ENCODE measurements around the gene MX1. TPM values are rescaled to one million over a fixed set of nuclear protein-coding genes. Genes with fewer than 3 reads are reported as not detected.

MX1 gene
- polyA plus RNA-seq, 2 of the 4 experiments (the other 2 are of a cell fraction): 0.58 to 0.96 TPM

DNA sequence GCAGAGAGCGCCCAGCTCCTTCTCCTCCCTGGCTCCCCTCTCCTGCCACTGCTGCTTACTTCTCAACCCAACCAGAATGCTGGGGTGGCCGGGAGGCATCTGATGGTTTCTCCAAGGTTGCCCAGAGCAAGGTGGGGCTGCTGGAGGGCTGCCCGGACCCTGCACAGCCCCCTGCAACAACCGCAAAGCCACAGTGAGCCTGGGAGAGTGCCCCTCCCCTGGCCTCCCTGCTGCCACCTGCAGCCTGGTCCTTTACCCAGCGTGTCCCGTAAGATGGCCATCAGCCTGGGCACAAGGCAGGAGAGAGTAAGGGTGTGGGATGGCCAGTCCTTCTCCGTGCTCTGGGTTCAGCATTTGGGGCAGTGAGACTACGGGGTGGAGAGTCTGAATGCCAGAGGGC is 47.2 kb upstream of the MX1 start:
- Histone ChIP-seq H3K4me3 (no peak overlapping the region), H3K4me2 (no peak overlapping the region), H3K9me3 (no peaks in the 10 kb centered on the region), H3K27ac (no peak overlapping the region), H3K4me1 (no peaks in the 10 kb centered on the region)
- ChIA-PET POLR2A (no interaction called here), CTCF (interaction anchor here (1.5 kb wide), 1 partner anchor 96 kb away, joined by 6 read pairs; no protein-coding TSS in a partner anchor)
- no peak for DNase-seq (ENCODE audit: low read depth in 1 of 2, low spot score in 1 of 2)
- TF ChIP-seq TFCP2L1 (CRISPR knock-in tag; IDR thresholded peaks at IDR 0.05): no peak
- TF ChIP-seq, protein P1, sequence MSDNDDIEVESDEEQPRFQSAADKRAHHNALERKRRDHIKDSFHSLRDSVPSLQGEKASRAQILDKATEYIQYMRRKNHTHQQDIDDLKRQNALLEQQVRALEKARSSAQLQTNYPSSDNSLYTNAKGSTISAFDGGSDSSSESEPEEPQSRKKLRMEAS (IDR thresholded peaks at IDR 0.05): no peak
- TF ChIP-seq EP300 (IDR thresholded peaks at IDR 0.05): no peak
- no peak for TF ChIP-seq MAFK (IDR thresholded peaks at IDR 0.05; ENCODE audit: partially characterized antibody)
- no peak for TF ChIP-seq FOSL2 (IDR thresholded peaks at IDR 0.05)
- TF ChIP-seq FOSL2 (CRISPR knock-in tag; IDR thresholded peaks at IDR 0.05): no peak
- no peak for TF ChIP-seq POLR2AphosphoS2 (conservative IDR thresholded peaks at IDR 0.05; ENCODE audit: low read length)
- ATAC-seq: peak in 1 of 2 experiments; percentile 51; a peak in 2 of 6 replicates
- no peak for FAIRE-seq
- 33% methylated on average over 3 of the region's 8 CpGs for WGBS (ENCODE audit: missing lambda C conversion rate)

DNA sequence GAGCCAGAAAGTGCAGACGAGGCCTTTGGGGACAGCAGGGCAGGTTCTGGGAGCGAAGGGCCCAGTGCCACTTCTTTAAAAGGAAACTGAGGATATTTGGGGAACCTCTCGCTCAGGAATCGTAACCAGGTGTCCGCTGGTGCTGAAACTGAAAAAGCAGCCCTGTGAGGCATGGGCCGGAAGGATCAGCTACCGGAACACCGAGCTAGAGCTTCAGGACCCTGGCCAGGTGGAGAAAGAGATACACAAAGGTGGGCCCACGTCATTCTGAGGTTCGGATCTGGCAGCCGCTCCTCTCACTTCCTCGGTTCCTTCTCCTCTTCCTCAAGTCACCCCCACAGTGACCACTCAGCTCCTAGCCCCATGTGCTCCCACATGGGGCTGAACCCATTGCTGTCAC is 46.1 kb upstream of the MX1 start:
- WGBS (ENCODE audit: missing lambda C conversion rate): 61% methylated on average over 9 of the region's 12 CpGs
- H3K4me1 ChIP-seq: no peaks in the 10 kb centered on the region
- H3K9me3 ChIP-seq: no peaks in the 10 kb centered on the region
- DNase-seq (ENCODE audit: low read depth in 1 of 2, low spot score in 1 of 2) (no peak), ATAC-seq (no peak), FAIRE-seq (no peak)
- H3K4me2 ChIP-seq: no peak overlapping the region
- CTCF ChIA-PET: no interaction called here
- POLR2A ChIA-PET: no interaction called here
- H3K4me3 ChIP-seq: no peak overlapping the region
- no peak overlapping the region for H3K27ac ChIP-seq
- TF ChIP-seq, protein P2, sequence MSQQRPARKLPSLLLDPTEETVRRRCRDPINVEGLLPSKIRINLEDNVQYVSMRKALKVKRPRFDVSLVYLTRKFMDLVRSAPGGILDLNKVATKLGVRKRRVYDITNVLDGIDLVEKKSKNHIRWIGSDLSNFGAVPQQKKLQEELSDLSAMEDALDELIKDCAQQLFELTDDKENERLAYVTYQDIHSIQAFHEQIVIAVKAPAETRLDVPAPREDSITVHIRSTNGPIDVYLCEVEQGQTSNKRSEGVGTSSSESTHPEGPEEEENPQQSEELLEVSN (IDR thresholded peaks at IDR 0.05; ENCODE audit: borderline replicate concordance, low read depth): no peak
- TF ChIP-seq BHLHE40 (IDR thresholded peaks at IDR 0.05; ENCODE audit: low read depth, low read length): no peak
- no peak for TF ChIP-seq ZFP36 (IDR thresholded peaks at IDR 0.05; ENCODE audit: borderline replicate concordance, partially characterized antibody)
- TF ChIP-seq POLR2AphosphoS2 (conservative IDR thresholded peaks at IDR 0.05; ENCODE audit: low read length): no peak
- TF ChIP-seq, protein P3, sequence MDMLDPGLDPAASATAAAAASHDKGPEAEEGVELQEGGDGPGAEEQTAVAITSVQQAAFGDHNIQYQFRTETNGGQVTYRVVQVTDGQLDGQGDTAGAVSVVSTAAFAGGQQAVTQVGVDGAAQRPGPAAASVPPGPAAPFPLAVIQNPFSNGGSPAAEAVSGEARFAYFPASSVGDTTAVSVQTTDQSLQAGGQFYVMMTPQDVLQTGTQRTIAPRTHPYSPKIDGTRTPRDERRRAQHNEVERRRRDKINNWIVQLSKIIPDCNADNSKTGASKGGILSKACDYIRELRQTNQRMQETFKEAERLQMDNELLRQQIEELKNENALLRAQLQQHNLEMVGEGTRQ (IDR thresholded peaks at IDR 0.05): no peak
- TF ChIP-seq HOXB13 (CRISPR knock-in tag; IDR thresholded peaks at IDR 0.05; ENCODE audit: low read depth): no peak
- TF ChIP-seq PHF8 (IDR thresholded peaks at IDR 0.05; ENCODE audit: borderline replicate concordance, low read depth): no peak
- TF ChIP-seq, protein P4, sequence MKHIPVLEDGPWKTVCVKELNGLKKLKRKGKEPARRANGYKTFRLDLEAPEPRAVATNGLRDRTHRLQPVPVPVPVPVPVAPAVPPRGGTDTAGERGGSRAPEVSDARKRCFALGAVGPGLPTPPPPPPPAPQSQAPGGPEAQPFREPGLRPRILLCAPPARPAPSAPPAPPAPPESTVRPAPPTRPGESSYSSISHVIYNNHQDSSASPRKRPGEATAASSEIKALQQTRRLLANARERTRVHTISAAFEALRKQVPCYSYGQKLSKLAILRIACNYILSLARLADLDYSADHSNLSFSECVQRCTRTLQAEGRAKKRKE (CRISPR knock-in tag; IDR thresholded peaks at IDR 0.05; ENCODE audit: low read depth): no peak
- TF ChIP-seq POLR2A (IDR thresholded peaks at IDR 0.05; ENCODE audit: low read length): no peak

DNA sequence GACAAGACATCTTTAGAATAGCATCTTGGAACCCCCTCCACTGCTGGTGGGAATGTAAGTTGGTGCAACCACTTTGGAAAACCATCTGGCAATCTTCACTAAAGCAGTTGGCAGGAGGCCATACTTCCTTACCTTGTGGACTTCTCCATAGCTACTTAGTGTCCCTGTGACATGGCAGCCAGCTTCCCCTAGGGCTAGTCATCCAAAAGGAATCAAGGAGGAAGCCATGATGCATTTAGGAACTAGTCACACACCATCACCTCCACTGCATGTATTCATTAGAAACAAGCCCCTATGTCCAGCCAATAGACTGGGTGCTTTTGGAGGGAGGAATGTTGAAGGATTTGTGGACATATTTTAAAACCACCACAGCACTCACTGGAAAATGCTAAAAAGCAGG is 44.3 kb upstream of the MX1 start:
- H3K9me3 ChIP-seq: no peaks in the 10 kb centered on the region
- TF ChIP-seq HOXB13 (CRISPR knock-in tag; IDR thresholded peaks at IDR 0.05; ENCODE audit: low read depth): no peak
- TF ChIP-seq, protein P5, sequence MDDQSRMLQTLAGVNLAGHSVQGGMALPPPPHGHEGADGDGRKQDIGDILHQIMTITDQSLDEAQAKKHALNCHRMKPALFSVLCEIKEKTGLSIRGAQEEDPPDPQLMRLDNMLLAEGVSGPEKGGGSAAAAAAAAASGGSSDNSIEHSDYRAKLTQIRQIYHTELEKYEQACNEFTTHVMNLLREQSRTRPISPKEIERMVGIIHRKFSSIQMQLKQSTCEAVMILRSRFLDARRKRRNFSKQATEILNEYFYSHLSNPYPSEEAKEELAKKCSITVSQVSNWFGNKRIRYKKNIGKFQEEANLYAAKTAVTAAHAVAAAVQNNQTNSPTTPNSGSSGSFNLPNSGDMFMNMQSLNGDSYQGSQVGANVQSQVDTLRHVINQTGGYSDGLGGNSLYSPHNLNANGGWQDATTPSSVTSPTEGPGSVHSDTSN (IDR thresholded peaks at IDR 0.05): no peak
- TF ChIP-seq CHD4 (IDR thresholded peaks at IDR 0.05; ENCODE audit: borderline replicate concordance): no peak
- TF ChIP-seq ESRRA (IDR thresholded peaks at IDR 0.05; ENCODE audit: borderline replicate concordance, low read length): no peak
- no peak for TF ChIP-seq JUNB (IDR thresholded peaks at IDR 0.05)
- ChIA-PET CTCF (interaction anchor here (0.7 kb wide), 1 partner anchor 713 kb away, joined by 4 read pairs; no protein-coding TSS in a partner anchor), POLR2A (no interaction called here)
- DNase-seq (ENCODE audit: low read depth in 1 of 2, low spot score in 1 of 2) (no peak), FAIRE-seq (no peak), ATAC-seq (no peak)
- H3K4me2 ChIP-seq: no peak overlapping the region
- H3K4me3 ChIP-seq: no peak overlapping the region
- no peak overlapping the region for H3K27ac ChIP-seq
- no peaks in the 10 kb centered on the region for H3K4me1 ChIP-seq
